Chondrocyte (in vitro differentiated cells): ENCODE data around the gene ASB3. TPM values are rescaled to one million over a fixed set of nuclear protein-coding genes. Genes with fewer than 3 reads are reported as not detected.
A peak's percentile ranks its signal among the peaks of the same experiment; 100 is the strongest.

ENCODE experiments used
- DNase-seq: peaks from one replicate; pipeline ENCODE4 v3.0.0; 2021; ENCODE audit warnings: mixed read lengths, low spot score
- H3K27ac Mint-ChIP-seq: one replicate; pipeline ENCODE4 v1.8.0; 2021; ENCODE audit warnings: mild to moderate bottlenecking, moderate library complexity, mixed read lengths; ENCODE audit not compliant: unreplicated experiment
- H3K27me3 Mint-ChIP-seq: 2 replicates; pipeline ENCODE4 v1.8.0; 2021; ENCODE audit warnings: low read depth, mixed read lengths
- H3K36me3 Mint-ChIP-seq: 2 replicates; pipeline ENCODE4 v1.8.0; 2021; ENCODE audit warnings: low read depth, mixed read lengths
- H3K4me1 Mint-ChIP-seq: 2 replicates; pipeline ENCODE4 v1.8.0; 2021; ENCODE audit warnings: low read depth, mild to moderate bottlenecking, mixed read lengths
- H3K4me3 Mint-ChIP-seq: one replicate; pipeline ENCODE4 v1.8.0; 2021; ENCODE audit warnings: mild to moderate bottlenecking, moderate library complexity, mixed read lengths; ENCODE audit not compliant: unreplicated experiment
- H3K9me3 Mint-ChIP-seq: 2 replicates; pipeline ENCODE4 v1.8.0; 2021; ENCODE audit warnings: low read depth, mixed read lengths
- CTCF ChIP-seq: fragments of 200-600 bp; sonication (generic); IDR thresholded peaks from 2 replicates; pipeline ENCODE4 v1.5.0; 2021; ENCODE audit warnings: antibody characterized with exemption, mild to moderate bottlenecking, moderate library complexity
- total RNA-seq: library from RNA; stranded (reverse); gene quantifications from 3 replicates; pipeline ENCODE4 v1.2.1, GENCODE V29; 2021

The ASB3 gene
- total RNA-seq, 1 donor from 2014 or later, result 20.9 TPM

GRCh38 chr2:53786352-53786704 lies 425 bp downstream of the ASB3 start:
- H3K4me1 Mint-ChIP-seq, result peaks cover 57% of the 10 kb centered on the region
- H3K9me3 Mint-ChIP-seq, result no peaks in the 10 kb centered on the region
- H3K27ac Mint-ChIP-seq, result peak overlapping the region; percentile 97

GRCh38 chr2:53785366-53785765 lies 1.4 kb downstream of the ASB3 start:
- H3K4me3 Mint-ChIP-seq, result peak overlapping the region; percentile 99
- H3K4me1 Mint-ChIP-seq, result peaks cover 51% of the 10 kb centered on the region
- no peak for TF ChIP-seq CTCF
- no peaks in the 10 kb centered on the region for H3K9me3 Mint-ChIP-seq
- peak overlapping the region; percentile 97 for H3K27ac Mint-ChIP-seq
- peaks cover 2% of the 10 kb centered on the region for H3K36me3 Mint-ChIP-seq
- no peaks in the 10 kb centered on the region for H3K27me3 Mint-ChIP-seq
- no peak for DNase-seq

More at GRCh38 chr2:53786352-53786704, 425 bp downstream of the ASB3 start:
- H3K27me3 Mint-ChIP-seq, result no peaks in the 10 kb centered on the region
- no peak for DNase-seq
- H3K36me3 Mint-ChIP-seq, result peaks cover 2% of the 10 kb centered on the region
- TF ChIP-seq CTCF, result no peak
- H3K4me3 Mint-ChIP-seq, result peak overlapping the region; percentile 99

- Mint-ChIP-seq H3K36me3 (peaks cover 5% of the 10 kb centered on the region), H3K4me3 (peak overlapping the region; percentile 13), H3K4me1 (peaks cover 46% of the 10 kb centered on the region), H3K27me3 (no peaks in the 10 kb centered on the region), H3K9me3 (no peaks in the 10 kb centered on the region), H3K27ac (peak overlapping the region; percentile 52)
- TF ChIP-seq CTCF, result no peak
- no peak for DNase-seq
These were observed 2.3 kb downstream of the ASB3 start for GRCh38 chr2:53784436-53784835.

- Mint-ChIP-seq H3K36me3 (peaks cover 9% of the 10 kb centered on the region), H3K27me3 (no peaks in the 10 kb centered on the region), H3K27ac (no peak overlapping the region), H3K9me3 (no peaks in the 10 kb centered on the region), H3K4me3 (no peak overlapping the region), H3K4me1 (peaks cover 31% of the 10 kb centered on the region)
- TF ChIP-seq CTCF, result no peak
- DNase-seq, result no peak
These were observed 4.1 kb downstream of the ASB3 start for GRCh38 chr2:53782676-53783075.

GRCh38 chr2:53780056-53780455 lies 6.7 kb downstream of the ASB3 start:
- Mint-ChIP-seq H3K4me1 (peaks cover 21% of the 10 kb centered on the region), H3K27ac (no peak overlapping the region), H3K4me3 (no peak overlapping the region), H3K27me3 (no peaks in the 10 kb centered on the region), H3K9me3 (no peaks in the 10 kb centered on the region), H3K36me3 (peaks cover 7% of the 10 kb centered on the region)
- TF ChIP-seq CTCF, result no peak
- DNase-seq, result no peak
